Renal pelvis (tissue), 4 donors: Measurements from ENCODE around the gene GGTLC3. TPM values are rescaled to one million over a fixed set of nuclear protein-coding genes. Genes with fewer than 3 reads are reported as not detected.
"Not testable (repeated sequence)": the region's sequence is repeated elsewhere in the genome, so short reads cannot be mapped to it uniquely, and the experiment has no call there.

Experiments used
- DNase-seq: peaks from one replicate; pipeline ENCODE4 v3.0.0-alpha.2; 2013
- polyA plus RNA-seq, 3 donors: library from polyadenylated mRNA; unstranded; fragments of 120-200 nt; gene quantifications; one replicate each; pipeline ENCODE4 v1.2.1, GENCODE V29; 2013; ENCODE audit not compliant: insufficient read length in 3 of 3

Gene GGTLC3
- polyA plus RNA-seq, 3 donors = not detected

DNA sequence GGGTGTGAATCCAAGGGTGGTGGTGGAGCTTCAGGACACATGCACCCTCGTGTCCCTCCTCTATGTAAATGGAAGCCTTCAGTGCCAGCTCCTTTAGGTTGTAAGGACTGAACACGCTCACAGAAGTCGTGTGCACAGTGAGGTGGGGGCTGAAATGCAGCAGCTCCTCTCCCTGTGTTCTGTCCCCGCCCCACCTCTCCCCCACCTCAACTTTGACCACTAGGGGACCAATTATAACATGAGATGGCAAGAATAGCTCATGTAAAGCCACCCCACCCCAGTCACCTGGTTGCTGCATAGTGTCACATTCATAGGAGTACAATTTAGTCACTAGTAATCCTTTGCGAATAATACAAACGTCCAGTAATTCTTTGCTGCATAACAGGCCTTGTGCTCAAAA, 4.8 kb upstream of the GGTLC3 start:
- not testable (repeated sequence) for DNase-seq

- DNase-seq = not testable (repeated sequence)
Measured at GRCh38 chr22:18513454-18513853, 4.5 kb downstream of the GGTLC3 start.

- not testable (repeated sequence) for DNase-seq
Measured at GRCh38 chr22:18512378-18512777, 5.6 kb downstream of the GGTLC3 start.

DNA sequence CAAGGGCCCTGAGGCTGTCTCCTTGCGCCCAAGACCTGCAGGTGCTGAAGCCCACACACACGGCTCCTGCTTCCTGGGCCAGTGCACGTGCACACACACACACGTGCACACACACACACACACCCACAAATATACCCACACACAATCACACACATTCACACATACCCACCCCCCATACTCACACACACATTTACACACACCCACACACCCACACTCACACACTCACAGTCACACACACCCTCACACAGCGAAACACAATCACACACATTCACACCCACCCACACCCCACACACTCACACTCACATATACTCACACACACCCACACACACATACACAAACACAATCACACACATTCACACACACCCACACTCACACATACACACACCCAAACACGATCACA, 6.6 kb downstream of the GGTLC3 start:
- DNase-seq = not testable (repeated sequence)

DNA sequence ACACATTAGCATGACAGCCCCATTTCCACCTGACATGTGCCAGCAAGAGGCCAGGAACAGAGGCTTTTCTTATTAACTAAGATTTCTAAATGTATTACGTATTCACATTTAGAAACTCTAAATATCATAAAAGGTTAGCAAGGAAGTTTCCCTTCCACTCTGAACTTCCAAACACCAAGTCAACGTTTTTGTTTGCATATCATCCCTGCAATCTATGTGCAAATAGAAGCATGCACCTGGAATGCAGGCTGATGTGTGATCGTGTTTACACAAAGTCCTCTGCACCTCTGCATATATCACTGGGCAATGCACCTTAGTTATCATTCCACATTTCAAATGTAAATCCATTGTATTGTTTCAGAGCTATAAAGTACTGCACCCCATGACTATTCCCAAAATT, 21.7 kb downstream of the GGTLC3 start:
- not testable (repeated sequence) for DNase-seq

Other genes with a start within 250 kb of the GGTLC3 start
- 1 to 10 TPM; 1.1 to 1.3 (median 1.2) TPM for gene TMEM191B, start 9.6 kb upstream of the GGTLC3 start, polyA plus RNA-seq
- under 1 TPM; 0.25 to 0.50 (median 0.40) TPM for gene RIMBP3, start 93.8 kb upstream of the GGTLC3 start, polyA plus RNA-seq